NCI-H69 (cell line): Measurements from ENCODE around the gene C12orf60.

Source experiments
- DNase-seq: peaks from one replicate; lab custom pipeline; 2025; lab: John Stamatoyannopoulos, UW

C12orf60 gene

DNA sequence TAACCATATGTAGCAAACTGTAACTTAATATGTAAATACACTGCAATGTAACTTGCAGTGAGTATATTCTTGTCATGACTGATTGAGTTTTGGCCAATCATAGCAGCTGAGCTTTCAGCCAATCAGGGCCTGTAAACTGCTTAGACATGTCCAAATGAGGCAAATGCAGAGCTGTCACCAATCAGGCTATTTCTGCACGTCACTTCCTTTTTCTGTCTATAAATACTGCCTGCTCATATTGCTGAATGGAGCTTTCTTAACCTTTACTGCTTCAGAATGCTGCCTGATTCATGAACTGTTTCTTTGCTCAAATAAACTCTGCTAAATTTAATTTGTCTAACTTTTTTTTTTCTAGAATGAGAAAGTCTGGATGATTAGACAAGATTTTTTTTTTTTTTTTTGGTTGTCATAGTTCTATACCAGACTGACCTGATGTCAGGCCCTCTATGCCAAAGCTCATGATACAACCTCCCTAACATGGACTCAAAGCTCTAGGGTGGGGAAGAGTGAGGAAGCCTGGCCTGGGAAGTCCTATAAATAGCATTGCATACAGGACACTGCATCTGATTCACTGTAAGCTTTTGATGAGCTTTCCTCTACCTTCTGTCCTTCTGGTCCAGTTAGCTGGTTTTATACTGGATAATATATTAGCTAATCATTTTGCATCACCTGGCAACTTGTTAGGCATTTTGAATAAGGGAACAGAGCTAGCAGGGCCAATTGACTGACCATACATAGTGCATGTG, 70.1 kb downstream of the C12orf60 start:
- no peak for DNase-seq
